Liver (tissue), 3 donors: ENCODE measurements around the gene C10orf143.

ENCODE experiments used
- CTCF ChIP-seq: fragments of 150-350 bp; IDR thresholded peaks from 2 replicates; pipeline ENCODE4 v1.5.1; 2017; ENCODE audit warnings: improper control_type of control experiment, low read depth, low read length; ENCODE audit not compliant: missing input control
- EGR1 ChIP-seq, 2 donors: IDR thresholded peaks; 2 replicates each; pipeline ENCODE4 v1.6.1; 2016 to 2018; ENCODE audit warnings: antibody characterized with exemption in 2 of 2, low read depth in 2 of 2
- GABPA ChIP-seq, 2 donors: IDR thresholded peaks in 1 of 2; conservative IDR thresholded peaks in 1 of 2; 2 replicates each; pipeline ENCODE4 v1.6.1; 2016; ENCODE audit warnings: antibody characterized with exemption in 2 of 2, mild to moderate bottlenecking in 1 of 2, moderate library complexity in 1 of 2
- JUND ChIP-seq, 2 donors: IDR thresholded peaks; 2 replicates each; pipeline ENCODE4 v1.6.1; 2016; ENCODE audit warnings: antibody characterized with exemption in 2 of 2
- RXRA ChIP-seq, 2 donors: IDR thresholded peaks; 2 replicates each; pipeline ENCODE4 v1.6.1; 2017 to 2018; ENCODE audit warnings: antibody characterized with exemption in 2 of 2, mild to moderate bottlenecking in 1 of 2
- TAF1 ChIP-seq: conservative IDR thresholded peaks from 2 replicates; pipeline ENCODE4 v1.6.1; 2016; ENCODE audit warnings: antibody characterized with exemption, mild to moderate bottlenecking
- TF ChIP-seq, protein P1 (sequence below): IDR thresholded peaks from 2 replicates; pipeline ENCODE4 v1.6.1; 2016; ENCODE audit warnings: antibody characterized with exemption
- TF ChIP-seq, protein P2 (sequence below): IDR thresholded peaks from 2 replicates; pipeline ENCODE4 v1.6.1; 2016; ENCODE audit warnings: antibody characterized with exemption, mild to moderate bottlenecking
- TF ChIP-seq, protein P3 (sequence below): IDR thresholded peaks from 2 replicates; pipeline ENCODE4 v1.6.1; 2016; ENCODE audit warnings: antibody characterized with exemption
- donor health status: healthy.
- donor health status: healthy.

DNA sequence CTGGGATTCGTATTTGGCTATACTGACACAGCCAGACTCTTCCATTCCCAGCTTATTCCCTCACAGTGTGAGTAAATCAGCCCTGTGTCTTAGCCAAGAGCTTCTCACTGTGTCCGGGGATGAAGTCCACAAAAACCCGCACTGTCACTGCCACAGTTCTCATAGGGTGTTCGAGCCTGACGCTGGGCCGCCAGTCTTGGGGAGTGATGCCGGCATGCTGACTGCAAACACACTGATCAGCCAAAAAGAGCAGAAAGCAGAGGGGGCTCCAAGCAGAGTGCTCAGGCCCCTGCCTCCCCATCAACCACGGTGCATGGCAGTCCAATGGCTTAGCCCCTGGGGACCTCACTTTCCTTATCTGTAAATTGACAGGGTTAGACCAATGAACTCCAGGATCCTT, 36.7 kb downstream of the C10orf143 start:
- TF ChIP-seq JUND (IDR thresholded peaks at IDR 0.05), result no peak
- no peak for TF ChIP-seq RXRA (IDR thresholded peaks at IDR 0.05)
- no peak for TF ChIP-seq CTCF
- TF ChIP-seq, protein P1, sequence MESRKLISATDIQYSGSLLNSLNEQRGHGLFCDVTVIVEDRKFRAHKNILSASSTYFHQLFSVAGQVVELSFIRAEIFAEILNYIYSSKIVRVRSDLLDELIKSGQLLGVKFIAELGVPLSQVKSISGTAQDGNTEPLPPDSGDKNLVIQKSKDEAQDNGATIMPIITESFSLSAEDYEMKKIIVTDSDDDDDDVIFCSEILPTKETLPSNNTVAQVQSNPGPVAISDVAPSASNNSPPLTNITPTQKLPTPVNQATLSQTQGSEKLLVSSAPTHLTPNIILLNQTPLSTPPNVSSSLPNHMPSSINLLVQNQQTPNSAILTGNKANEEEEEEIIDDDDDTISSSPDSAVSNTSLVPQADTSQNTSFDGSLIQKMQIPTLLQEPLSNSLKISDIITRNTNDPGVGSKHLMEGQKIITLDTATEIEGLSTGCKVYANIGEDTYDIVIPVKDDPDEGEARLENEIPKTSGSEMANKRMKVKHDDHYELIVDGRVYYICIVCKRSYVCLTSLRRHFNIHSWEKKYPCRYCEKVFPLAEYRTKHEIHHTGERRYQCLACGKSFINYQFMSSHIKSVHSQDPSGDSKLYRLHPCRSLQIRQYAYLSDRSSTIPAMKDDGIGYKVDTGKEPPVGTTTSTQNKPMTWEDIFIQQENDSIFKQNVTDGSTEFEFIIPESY, result no peak
- TF ChIP-seq GABPA (IDR thresholded peaks at IDR 0.05 in 1 of 2, conservative IDR thresholded peaks at IDR 0.05 in 1 of 2), result no peak
- no peak for TF ChIP-seq EGR1 (IDR thresholded peaks at IDR 0.05; ENCODE audit: low read depth in 2 of 2)
- TF ChIP-seq TAF1, result no peak
- TF ChIP-seq, protein P2, sequence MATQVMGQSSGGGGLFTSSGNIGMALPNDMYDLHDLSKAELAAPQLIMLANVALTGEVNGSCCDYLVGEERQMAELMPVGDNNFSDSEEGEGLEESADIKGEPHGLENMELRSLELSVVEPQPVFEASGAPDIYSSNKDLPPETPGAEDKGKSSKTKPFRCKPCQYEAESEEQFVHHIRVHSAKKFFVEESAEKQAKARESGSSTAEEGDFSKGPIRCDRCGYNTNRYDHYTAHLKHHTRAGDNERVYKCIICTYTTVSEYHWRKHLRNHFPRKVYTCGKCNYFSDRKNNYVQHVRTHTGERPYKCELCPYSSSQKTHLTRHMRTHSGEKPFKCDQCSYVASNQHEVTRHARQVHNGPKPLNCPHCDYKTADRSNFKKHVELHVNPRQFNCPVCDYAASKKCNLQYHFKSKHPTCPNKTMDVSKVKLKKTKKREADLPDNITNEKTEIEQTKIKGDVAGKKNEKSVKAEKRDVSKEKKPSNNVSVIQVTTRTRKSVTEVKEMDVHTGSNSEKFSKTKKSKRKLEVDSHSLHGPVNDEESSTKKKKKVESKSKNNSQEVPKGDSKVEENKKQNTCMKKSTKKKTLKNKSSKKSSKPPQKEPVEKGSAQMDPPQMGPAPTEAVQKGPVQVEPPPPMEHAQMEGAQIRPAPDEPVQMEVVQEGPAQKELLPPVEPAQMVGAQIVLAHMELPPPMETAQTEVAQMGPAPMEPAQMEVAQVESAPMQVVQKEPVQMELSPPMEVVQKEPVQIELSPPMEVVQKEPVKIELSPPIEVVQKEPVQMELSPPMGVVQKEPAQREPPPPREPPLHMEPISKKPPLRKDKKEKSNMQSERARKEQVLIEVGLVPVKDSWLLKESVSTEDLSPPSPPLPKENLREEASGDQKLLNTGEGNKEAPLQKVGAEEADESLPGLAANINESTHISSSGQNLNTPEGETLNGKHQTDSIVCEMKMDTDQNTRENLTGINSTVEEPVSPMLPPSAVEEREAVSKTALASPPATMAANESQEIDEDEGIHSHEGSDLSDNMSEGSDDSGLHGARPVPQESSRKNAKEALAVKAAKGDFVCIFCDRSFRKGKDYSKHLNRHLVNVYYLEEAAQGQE, result no peak
- TF ChIP-seq, protein P3, sequence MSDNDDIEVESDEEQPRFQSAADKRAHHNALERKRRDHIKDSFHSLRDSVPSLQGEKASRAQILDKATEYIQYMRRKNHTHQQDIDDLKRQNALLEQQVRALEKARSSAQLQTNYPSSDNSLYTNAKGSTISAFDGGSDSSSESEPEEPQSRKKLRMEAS, result no peak
